Heart right ventricle (tissue), 16 donors: ENCODE data around the gene HOXA13. TPM values are rescaled to one million over a fixed set of nuclear protein-coding genes. Genes with fewer than 3 reads are reported as not detected.
A peak's percentile ranks its signal among the peaks of the same experiment; 100 is the strongest.

ENCODE experiments used
- ATAC-seq, 8 donors: fragments of 200-7000 bp; cut with Tn5 transposase; one replicate each; pipeline ENCODE4 v1.9.1; 2020; ENCODE audit warnings: mild to moderate bottlenecking in 8 of 8, moderate library complexity in 8 of 8, moderate number of reproducible peaks in 1 of 8
- DNase-seq, 2 donors: peaks; one replicate each; pipeline ENCODE4 v3.0.0-alpha.2; 2020
- H3K27ac ChIP-seq, 10 donors: fragments of 200-600 bp; sonication (generic) in 2 of 10; one replicate each; pipeline versions ENCODE4 v1.5.0 to v1.8.0; 2020 to 2022; ENCODE audit warnings: mild to moderate bottlenecking in 3 of 10
- H3K27me3 ChIP-seq, 7 donors: fragments of 200-600 bp; one replicate each; pipeline ENCODE4 v1.8.0; 2021 to 2022; ENCODE audit warnings: mild to moderate bottlenecking in 2 of 7
- H3K36me3 ChIP-seq, 9 donors: fragments of 200-600 bp; sonication (generic) in 1 of 9; one replicate each; pipeline versions ENCODE4 v1.5.0 to v1.8.0; 2020 to 2022; ENCODE audit warnings: mild to moderate bottlenecking in 2 of 9
- H3K4me1 ChIP-seq, 9 donors: fragments of 200-600 bp; sonication (generic) in 1 of 9; one replicate each; pipeline versions ENCODE4 v1.5.0 to v1.8.0; 2020 to 2022; ENCODE audit warnings: mild to moderate bottlenecking in 4 of 9
- H3K4me3 ChIP-seq, 10 donors: fragments of 200-600 bp; sonication (generic) in 2 of 10; one replicate each; pipeline versions ENCODE4 v1.5.0 to v1.8.0; 2020 to 2022; ENCODE audit warnings: mild to moderate bottlenecking in 7 of 10, moderate library complexity in 2 of 10
- H3K9me3 ChIP-seq, 11 donors: fragments of 200-600 bp in 10 of 11; sonication (generic) in 2 of 11; one replicate each; pipeline versions ENCODE4 v1.5.0 to v1.8.0; 2013 to 2022; ENCODE audit warnings: mild to moderate bottlenecking in 2 of 11, control low read depth in 1 of 11, moderate library complexity in 1 of 11
- CTCF ChIP-seq, 9 donors: fragments of 200-600 bp; sonication (generic) in 2 of 9; IDR thresholded peaks; one replicate each; pipeline versions ENCODE4 v1.5.0 to v1.8.0; 2021 to 2022; ENCODE audit warnings: antibody characterized with exemption in 9 of 9, mild to moderate bottlenecking in 5 of 9, moderate library complexity in 1 of 9
- WGBS, 2 donors: extraction: QIAGEN DNeasy Blood & Tissue Kit; methylation state at CpG; one replicate each; pipeline ENCODE4 v1.1.7; 2013; ENCODE audit warnings: inconsistent platforms in 1 of 2; 5-methylcytosine and 5-hydroxymethylcytosine counted together
- intact Hi-C, 10 donors: fragments of 100-400 bp; cut with DNase I; formaldehyde crosslinking; loops; one replicate each; pipeline versions ENCODE4 v1.11.1 to v1.14.2; 2022
- polyA plus RNA-seq, 2 donors: library from polyadenylated mRNA; stranded (reverse); fragments of 200-250 nt; gene quantifications; one replicate each; pipeline ENCODE4 v1.2.3, GENCODE V29; 2013
- total RNA-seq, 10 donors: library from RNA; stranded (reverse); fragmentation: NEBNext Ultra II Directional in 3 of 10; extraction: Animal tissue kit (Norgen Biotek cat#: 25700) in 3 of 10; gene quantifications; one replicate each; pipeline versions ENCODE4 v1.2.1 to v1.2.4, GENCODE V29; 2021 to 2023
- donor health status: Arrhythmogenic right ventricular cardiomyopathy.
- donor health status: ischemic (EF 13 %, LVEDD 7.1; RV severe dilation, severe dysfunction).
- donor health status: healthy with polysubstance abuse.
- donor health status: DM: no; HTN: yes; CAD: no.
- donor health status: DM: no; HTN: no; CAD: no.
- donor health status: ischemic (EF 25% LVEDD 6.9; RV normal size, moderate dysfunction).
- donor health status: ischemic (EF 25% LVEDD 5.7; RV mildly dilated, moderate dysfunction).
- donor health status: healthy.
- donor health status: DM: yes; HTN: yes; CAD: no.
- donor health status: Ischemic cardiomyopathy.
- donor health status: ischemic (EF 35%, LVEDD 5.7; RV mildly dilated, moderate dysfunction).
- donor health status: nonischemic (EF 11% LVEDD 7.7; RV severe dilation, severe dysfunction).
- donor health status: DM: yes; HTN: yes; CAD: no.
- donor health status: PGD.
- donor health status: ischemic (EF 29% LVEDD 5.4; RV normal size, mild dysfunction).
- donor health status: nonischemic (EF 23%, LVEDD 6.1; RV moderate dilation, normal function).

The HOXA13 gene
- total and polyA plus RNA-seq, 12 donors = not detected

- no peak for TF ChIP-seq CTCF (IDR thresholded peaks at IDR 0.05)
- H3K36me3 ChIP-seq = no peaks in the 10 kb centered on the region
- peaks cover 0 to 55% (median 42%) of the 10 kb centered on the region in 9 donors for H3K4me1 ChIP-seq
- intact Hi-C loops = no loop called here
- H3K27me3 ChIP-seq = peaks cover 49 to 100% (median 100%) of the 10 kb centered on the region in 7 donors
- H3K27ac ChIP-seq = no peak within 1 kb of the TSS
- H3K4me3 ChIP-seq = peak within 1 kb of the TSS in 7 of 10 donors; percentile 12 to 40 (median 23)
- no peak for DNase-seq
- ATAC-seq = no peak
- H3K9me3 ChIP-seq = no peaks in the 10 kb centered on the region
- 1 to 2% methylated on average over 62 of the region's 62 CpGs for WGBS, 2 donors
Measured at GRCh38 chr7:27242555-27243339, 42.9 kb upstream of the HOXA13 start, which contains the start of gene EVX1. TSS of gene EVX1 (plus strand) at chr7:27242802. CDS start at chr7:27243031, 229 bp downstream.

DNA sequence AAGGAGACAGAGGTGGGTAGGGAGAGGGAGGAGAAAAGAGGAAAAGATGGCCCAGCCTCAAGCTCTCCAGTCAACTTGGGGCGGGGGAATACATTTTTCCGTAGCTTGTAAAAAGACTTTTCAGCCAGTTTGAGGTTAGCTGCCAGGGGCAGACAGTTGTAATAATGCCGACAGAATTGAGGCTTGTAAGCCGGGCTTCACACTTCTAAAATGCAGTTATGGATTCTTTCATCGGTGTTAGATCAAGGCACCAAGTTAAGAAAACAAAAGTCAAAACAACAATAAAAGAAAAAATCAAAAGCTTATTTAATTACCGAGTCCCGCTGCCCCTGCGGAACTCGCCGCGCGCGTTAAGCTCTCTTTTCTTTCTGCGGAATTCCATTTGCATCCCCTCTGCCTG, 42.3 kb upstream of the HOXA13 start:
- WGBS, 2 donors = 7 to 13% methylated on average over 14 of the region's 14 CpGs
- no peak for ATAC-seq
- TF ChIP-seq CTCF (IDR thresholded peaks at IDR 0.05) = no peak
- Histone ChIP-seq H3K9me3 (no peaks in the 10 kb centered on the region), H3K27ac (no peak overlapping the region), H3K27me3 (peaks cover 49 to 100% (median 100%) of the 10 kb centered on the region in 7 donors), H3K4me1 (peaks cover 0 to 55% (median 42%) of the 10 kb centered on the region in 9 donors), H3K36me3 (no peaks in the 10 kb centered on the region), H3K4me3 (peak overlapping the region in 2 of 10 donors; percentile 12 to 22)
- DNase-seq = no peak
- intact Hi-C loops = no loop called here

DNA sequence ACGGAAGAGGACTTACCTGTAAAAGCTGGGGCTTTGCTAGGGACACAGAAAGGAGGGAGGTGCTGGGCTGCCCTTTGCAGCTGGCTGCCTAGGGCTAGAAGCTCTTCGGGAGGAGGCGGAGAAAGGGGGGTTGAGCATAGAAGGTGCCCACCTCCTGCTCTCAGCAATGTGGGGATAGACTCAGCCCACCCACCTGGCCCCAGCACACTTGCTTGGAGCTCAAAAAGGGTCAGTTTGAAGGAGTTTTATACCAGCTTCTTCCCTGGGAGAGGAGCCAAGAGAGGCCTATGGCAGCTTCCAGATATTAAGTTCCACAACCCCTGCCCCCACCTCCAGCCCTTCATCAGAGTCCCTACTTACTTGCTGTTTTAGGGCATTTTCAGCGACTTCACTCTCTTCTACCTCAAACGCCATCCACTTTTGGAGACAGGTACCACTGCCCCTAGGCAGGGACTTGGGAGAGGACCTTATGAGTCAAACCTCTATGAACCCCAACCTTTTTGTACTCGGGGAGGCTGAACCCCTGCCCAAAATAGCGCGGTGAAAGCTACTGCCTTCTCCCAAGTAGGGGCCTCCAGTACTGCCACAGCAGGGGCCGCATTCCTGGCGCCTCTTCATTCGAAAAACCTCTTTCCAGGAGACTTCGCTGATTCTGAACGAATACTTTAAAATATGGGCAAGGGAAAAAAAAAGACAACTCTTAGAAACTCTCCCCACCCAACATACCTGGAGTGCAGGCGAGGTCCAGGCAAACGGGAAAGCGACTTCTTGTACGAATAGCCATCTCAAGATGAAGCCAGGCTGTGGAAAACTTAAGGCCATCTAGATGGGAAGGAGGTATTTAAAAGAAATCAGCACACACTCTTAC, 41.5 kb upstream of the HOXA13 start:
- Histone ChIP-seq H3K9me3 (no peaks in the 10 kb centered on the region), H3K27me3 (peaks cover 49 to 100% (median 100%) of the 10 kb centered on the region in 7 donors), H3K4me3 (no peak overlapping the region), H3K4me1 (peaks cover 0 to 55% (median 41%) of the 10 kb centered on the region in 9 donors), H3K27ac (no peak overlapping the region), H3K36me3 (no peaks in the 10 kb centered on the region)
- intact Hi-C loops = no loop called here
- TF ChIP-seq CTCF (IDR thresholded peaks at IDR 0.05) = no peak
- 15 to 23% methylated on average over 17 of the region's 17 CpGs for WGBS, 2 donors
- ATAC-seq (no peak), DNase-seq (no peak)

- no peak for DNase-seq
- 5 to 11% methylated on average over 18 of the region's 18 CpGs for WGBS, 2 donors
- H3K4me1 ChIP-seq = peaks cover 0 to 50% (median 37%) of the 10 kb centered on the region in 9 donors
- intact Hi-C loops = no loop called here
- TF ChIP-seq CTCF (IDR thresholded peaks at IDR 0.05) = no peak
- H3K36me3 ChIP-seq = no peaks in the 10 kb centered on the region
- ATAC-seq = no peak
- H3K27me3 ChIP-seq = peaks cover 45 to 100% (median 100%) of the 10 kb centered on the region in 7 donors
- H3K9me3 ChIP-seq = no peaks in the 10 kb centered on the region
- no peak overlapping the region for H3K27ac ChIP-seq
- peak overlapping the region in 3 of 10 donors; percentile 29 to 39 (median 39) for H3K4me3 ChIP-seq
Measured at GRCh38 chr7:27240015-27240731, 40.3 kb upstream of the HOXA13 start.
